ENCODE measurements around the gene SGSM1. TPM values are rescaled to one million over a fixed set of nuclear protein-coding genes. Genes with fewer than 3 reads are reported as not detected.

SGSM1 gene
- total RNA-seq, 1 experiment from 2014 or later: 0.29 TPM

- ChIA-PET CTCF (no interaction called here), POLR2A (ENCODE audit: unreplicated experiment) (no interaction called here)
- Histone ChIP-seq H3K4me1 (ENCODE audit: insufficient read depth, low read length) (no peaks in the 10 kb centered on the region), H3K79me2 (ENCODE audit: low read length) (no peaks in the 10 kb centered on the region), H3K9me3 (ENCODE audit: low read length) (0 out of 2 replicates have a peak, but pooled peaks cover 6% of the 10 kb centered on the region), H3K4me3 (ENCODE audit: low read length) (no peak overlapping the region), H3K27me3 (ENCODE audit: low read length) (no peaks in the 10 kb centered on the region), H3K9ac (ENCODE audit: low read length) (no peak overlapping the region), H3K4me2 (ENCODE audit: low read length) (no peak overlapping the region), H3K9me2 (replicated peaks; ENCODE audit: low read length) (no peaks in the 10 kb centered on the region), H3F3A (ENCODE audit: low read length, unreplicated experiment) (no peaks in the 10 kb centered on the region), H4K20me1 (ENCODE audit: low read length) (no peaks in the 10 kb centered on the region), H3K36me3 (ENCODE audit: low read depth, low read length) (no peaks in the 10 kb centered on the region), H2AFZ (ENCODE audit: low read length) (no peak overlapping the region), H3K27ac (ENCODE audit: low read length) (no peak overlapping the region)
- no peak for TF ChIP-seq EZH2 (IDR thresholded peaks at IDR 0.05; ENCODE audit: low read length, unreplicated experiment)
- no peak for TF ChIP-seq EZH2phosphoT487 (IDR thresholded peaks at IDR 0.05; ENCODE audit: borderline replicate concordance, low read length)
- TF ChIP-seq CTCF (conservative IDR thresholded peaks at IDR 0.05; ENCODE audit: low read depth, low read length): no peak
- intact Hi-C loops (cut with micrococcal nuclease): no loop called here
- ATAC-seq (no peak), DNase-seq (peak; percentile 4)
- BruUV-seq (replicated peaks): no TSS peak
Measured at GRCh38 chr22:24819911-24820461, 14.0 kb downstream of the SGSM1 start.

- Histone ChIP-seq H3K9ac (ENCODE audit: low read length) (no peak overlapping the region), H2AFZ (ENCODE audit: low read length) (no peak overlapping the region), H3K27me3 (ENCODE audit: low read length) (no peaks in the 10 kb centered on the region), H4K20me1 (ENCODE audit: low read length) (no peaks in the 10 kb centered on the region), H3K4me3 (ENCODE audit: low read length) (no peak overlapping the region), H3K27ac (ENCODE audit: low read length) (no peak overlapping the region), H3K79me2 (ENCODE audit: low read length) (no peaks in the 10 kb centered on the region), H3K4me2 (ENCODE audit: low read length) (no peak overlapping the region), H3K36me3 (ENCODE audit: low read depth, low read length) (no peaks in the 10 kb centered on the region), H3F3A (ENCODE audit: low read length, unreplicated experiment) (no peaks in the 10 kb centered on the region), H3K4me1 (ENCODE audit: insufficient read depth, low read length) (no peaks in the 10 kb centered on the region), H3K9me2 (replicated peaks; ENCODE audit: low read length) (no peaks in the 10 kb centered on the region), H3K9me3 (ENCODE audit: low read length) (no peaks in the 10 kb centered on the region)
- no peak for DNase-seq
- no TSS peak for BruUV-seq (replicated peaks)
- TF ChIP-seq EZH2 (IDR thresholded peaks at IDR 0.05; ENCODE audit: low read length, unreplicated experiment): no peak
- no peak for TF ChIP-seq EZH2phosphoT487 (IDR thresholded peaks at IDR 0.05; ENCODE audit: borderline replicate concordance, low read length)
- no peak for TF ChIP-seq CTCF (conservative IDR thresholded peaks at IDR 0.05; ENCODE audit: low read depth, low read length)
- CTCF ChIA-PET: no interaction called here
- intact Hi-C loops (cut with micrococcal nuclease): no loop called here
- POLR2A ChIA-PET (ENCODE audit: unreplicated experiment): no interaction called here
- ATAC-seq: no peak
Measured at GRCh38 chr22:24822471-24822870, 16.5 kb downstream of the SGSM1 start.

- Histone ChIP-seq H3K36me3 (ENCODE audit: low read depth, low read length) (no peaks in the 10 kb centered on the region), H3K4me3 (ENCODE audit: low read length) (no peak overlapping the region), H3K9me3 (ENCODE audit: low read length) (no peaks in the 10 kb centered on the region), H3K4me2 (ENCODE audit: low read length) (no peak overlapping the region), H3K4me1 (ENCODE audit: insufficient read depth, low read length) (no peaks in the 10 kb centered on the region), H2AFZ (ENCODE audit: low read length) (no peak overlapping the region), H3K9ac (ENCODE audit: low read length) (no peak overlapping the region), H3K27me3 (ENCODE audit: low read length) (no peaks in the 10 kb centered on the region), H3K27ac (ENCODE audit: low read length) (no peak overlapping the region), H4K20me1 (ENCODE audit: low read length) (no peaks in the 10 kb centered on the region), H3F3A (ENCODE audit: low read length, unreplicated experiment) (no peaks in the 10 kb centered on the region), H3K9me2 (replicated peaks; ENCODE audit: low read length) (no peaks in the 10 kb centered on the region), H3K79me2 (ENCODE audit: low read length) (no peaks in the 10 kb centered on the region)
- ChIA-PET CTCF (no interaction called here), POLR2A (ENCODE audit: unreplicated experiment) (no interaction called here)
- no peak for TF ChIP-seq EZH2 (IDR thresholded peaks at IDR 0.05; ENCODE audit: low read length, unreplicated experiment)
- TF ChIP-seq EZH2phosphoT487 (IDR thresholded peaks at IDR 0.05; ENCODE audit: borderline replicate concordance, low read length): no peak
- no peak for TF ChIP-seq CTCF (conservative IDR thresholded peaks at IDR 0.05; ENCODE audit: low read depth, low read length)
- ATAC-seq (no peak), DNase-seq (no peak)
- intact Hi-C loops (cut with micrococcal nuclease): no loop called here
- no TSS peak for BruUV-seq (replicated peaks)
Measured at GRCh38 chr22:24823787-24824186, 17.8 kb downstream of the SGSM1 start.
